HepG2 (cell line): ENCODE measurements around the gene TCN2. TPM values are rescaled to one million over a fixed set of nuclear protein-coding genes. Genes with fewer than 3 reads are reported as not detected.

Experiments
- ATAC-seq: fragments of 200-7000 bp; cut with Tn5 transposase; 3 replicates; pipeline ENCODE4 v1.9.1; 2020; ENCODE audit warnings: mild to moderate bottlenecking, moderate library complexity
- BruUV-seq: library from RNA; stranded (reverse); fragments of 400-500 nt; replicated peaks from 2 replicates; lab custom pipeline; 2021; lab: Mats Ljungman, UMichigan
- CTCF ChIA-PET: fragments of 300-600 bp; formaldehyde crosslinking; extraction: SDS; loops from one replicate; lab custom pipeline; 2021; ENCODE audit warnings: low total read pairs, inconsistent platforms, low intra/inter-chr PET ratio; lab: Yijun Ruan, JAX
- POLR2A ChIA-PET: fragments of 350-600 bp; sonication (Branson Sonifier 250); formaldehyde crosslinking; loops from one replicate; lab custom pipeline; 2020; ENCODE audit warnings: antibody characterized with exemption, inconsistent platforms; lab: Yijun Ruan, JAX
- DNase-seq: peaks from one replicate; pipeline ENCODE4 v3.0.0-alpha.2; 2015; ENCODE audit warnings: low spot score
- FAIRE-seq: peaks from 3 replicates; lab custom pipeline; 2011; peaks lifted over from hg19 to GRCh38; lab: Jason Lieb, UNC
- H2AFZ ChIP-seq: one replicate; pipeline ENCODE4 v1.6.1; 2011; ENCODE audit warnings: low read length, inconsistent platforms
- H3K27ac ChIP-seq: fragments of 300-600 bp; 3 replicates; pipeline ENCODE4 v1.8.0; 2011; ENCODE audit warnings: mixed run types, mild to moderate bottlenecking, mixed read lengths, low read length, inconsistent platforms; ENCODE audit not compliant: insufficient read depth; ENCODE audit errors: extremely low read length
- H3K27me3 ChIP-seq, 2 experiments: fragments of 200-600 bp in 1 of 2; 2 replicates in 1 of 2; 3 replicates in 1 of 2; pipeline versions ENCODE4 v1.6.0 to v1.8.0; 2011; ENCODE audit warnings: low read length in 2 of 2, mild to moderate bottlenecking in 2 of 2, moderate library complexity in 2 of 2, inconsistent platforms in 1 of 2; ENCODE audit not compliant: insufficient read depth in 2 of 2, control insufficient read depth in 1 of 2
- H3K36me3 ChIP-seq, 2 experiments: fragments of 200-600 bp in 1 of 2; replicated peaks in 1 of 2; 2 replicates in 1 of 2; 3 replicates in 1 of 2; pipeline versions ENCODE4 v1.5.1 to v1.8.0; 2011; ENCODE audit warnings: low read length in 2 of 2, inconsistent platforms in 1 of 2; ENCODE audit not compliant: insufficient read depth in 2 of 2, control insufficient read depth in 1 of 2
- H3K4me1 ChIP-seq: 2 replicates; pipeline ENCODE4 v1.5.1; 2012; ENCODE audit warnings: low read length, inconsistent platforms; ENCODE audit not compliant: insufficient read depth
- H3K4me2 ChIP-seq: 2 replicates; pipeline ENCODE4 v1.6.0; 2011; ENCODE audit warnings: low read depth, low read length, inconsistent platforms
- H3K4me3 ChIP-seq, 3 experiments: fragments of 200-600 bp in 1 of 3; sonication (generic), shearing (Covaris generic) in 1 of 3; replicated peaks in 1 of 3; 2 replicates each; pipeline ENCODE4 v1.5.1; 2011 to 2016; ENCODE audit warnings: low read length in 3 of 3, inconsistent platforms in 2 of 3, low read depth in 2 of 3, mild to moderate bottlenecking in 2 of 3, control low read depth in 1 of 3, mixed read lengths in 1 of 3; ENCODE audit not compliant: insufficient read depth in 1 of 3
- H3K79me2 ChIP-seq: one replicate; pipeline ENCODE4 v1.6.1; 2011; ENCODE audit warnings: low read length, inconsistent platforms; ENCODE audit not compliant: insufficient read depth
- H3K9ac ChIP-seq: 2 replicates; pipeline ENCODE4 v1.6.0; 2011; ENCODE audit warnings: mild to moderate bottlenecking, low read depth, low read length, inconsistent platforms; ENCODE audit not compliant: insufficient read depth
- H3K9me3 ChIP-seq: 2 replicates; pipeline ENCODE4 v1.5.1; 2012; ENCODE audit warnings: mild to moderate bottlenecking, low read length
- H4K20me1 ChIP-seq: 2 replicates; pipeline ENCODE4 v1.6.0; 2011; ENCODE audit warnings: inconsistent platforms, mild to moderate bottlenecking, low read length, moderate library complexity; ENCODE audit not compliant: insufficient read depth
- CHCHD3 ChIP-seq: sonication (generic); formaldehyde crosslinking; IDR thresholded peaks from 2 replicates; pipeline ENCODE4 v1.8.0; 2022; ENCODE audit warnings: mild to moderate bottlenecking, missing genetic modification reagents, moderate library complexity
- ETV6 ChIP-seq: sonication (generic); formaldehyde crosslinking; conservative IDR thresholded peaks from 2 replicates; pipeline ENCODE4 v1.4.0; 2020; ENCODE audit warnings: missing genetic modification reagents
- MIXL1 ChIP-seq: IDR thresholded peaks from 2 replicates; pipeline ENCODE4 v1.6.1; 2016
- NONO ChIP-seq, 2 experiments: fragments of 450-650 bp in 1 of 2; sonication (generic) in 1 of 2; formaldehyde crosslinking in 1 of 2; IDR thresholded peaks in 1 of 2; conservative IDR thresholded peaks in 1 of 2; 2 replicates each; pipeline versions ENCODE4 v1.6.1 to v1.8.0; 2017 to 2022; ENCODE audit warnings: mild to moderate bottlenecking in 1 of 2, missing genetic modification reagents in 1 of 2, moderate library complexity in 1 of 2
- POGZ ChIP-seq: sonication (generic); formaldehyde crosslinking; IDR thresholded peaks from 2 replicates; pipeline ENCODE4 v1.4.0; 2020; ENCODE audit warnings: mild to moderate bottlenecking, missing genetic modification reagents
- SMYD3 ChIP-seq: sonication (generic); formaldehyde crosslinking; IDR thresholded peaks from 2 replicates; pipeline ENCODE4 v1.8.1; 2023; ENCODE audit warnings: mild to moderate bottlenecking, missing genetic modification reagents
- ZNF230 ChIP-seq: sonication (generic); formaldehyde crosslinking; IDR thresholded peaks from 2 replicates; pipeline ENCODE4 v1.4.0; 2020; ENCODE audit warnings: mild to moderate bottlenecking, missing genetic modification reagents
- ZNF670 ChIP-seq: sonication (generic); formaldehyde crosslinking; IDR thresholded peaks from 2 replicates; pipeline ENCODE4 v1.8.0; 2022; ENCODE audit warnings: mild to moderate bottlenecking, missing genetic modification reagents, borderline replicate concordance
- ZNF7 ChIP-seq: IDR thresholded peaks from 2 replicates; pipeline ENCODE4 v1.6.1; 2016; ENCODE audit warnings: missing biosample characterization, missing genetic modification reagents
- ZNF782 ChIP-seq: sonication (generic); formaldehyde crosslinking; IDR thresholded peaks from 2 replicates; pipeline ENCODE4 v1.4.0; 2020; ENCODE audit warnings: missing genetic modification reagents, mild to moderate bottlenecking, borderline replicate concordance
- whole genome bisulfite sequencing: methylation state at CpG from one replicate; pipeline ENCODE4 v1.1.6; 2017; ENCODE audit warnings: low lambda C conversion rate; 5-methylcytosine and 5-hydroxymethylcytosine counted together
- in situ Hi-C: cut with HindIII; loops from 2 replicates; pipeline ENCODE4 v1.10.0; 2017; ENCODE audit warnings: low pct_unique_long_range_greater_than_20kb; ENCODE audit not compliant: extremely low pct_ligation_motif_present
- intact Hi-C: fragments of 100-400 bp; cut with micrococcal nuclease; formaldehyde crosslinking; loops from one replicate; pipeline ENCODE4 v1.10.0; 2022; ENCODE audit not compliant: unreplicated experiment
- polyA plus RNA-seq, 8 experiments: library from polyadenylated mRNA; depleted of rRNA in 3 of 8; stranded (reverse) in 7 of 8; unstranded in 1 of 8; fragments of >200 nt; fragmentation: Illumina TruSeq in 4 of 8; extraction: Trizol in 4 of 8; gene quantifications; 2 replicates each; pipeline versions ENCODE4 v1.2.1 to v1.2.3, GENCODE V29; 2011 to 2016; ENCODE audit warnings: low read depth in 4 of 8, missing spikeins in 1 of 8, mixed read lengths in 1 of 8; ENCODE audit not compliant: insufficient read depth in 1 of 8
- total RNA-seq, 5 experiments: library from RNA; depleted of rRNA; stranded (reverse); fragments of >200 nt; fragmentation: Illumina TruSeq; extraction: Trizol; gene quantifications; 2 replicates each; pipeline ENCODE4 v1.2.3, GENCODE V29; 2016; ENCODE audit warnings: low read depth in 1 of 5
- TF ChIP-seq, protein P1 (sequence below): sonication (generic); formaldehyde crosslinking; conservative IDR thresholded peaks from 2 replicates; pipeline ENCODE4 v1.8.0; 2022; ENCODE audit warnings: mild to moderate bottlenecking, moderate library complexity, missing genetic modification reagents
- TF ChIP-seq, protein P2 (sequence below): sonication (generic); formaldehyde crosslinking; IDR thresholded peaks from 2 replicates; pipeline ENCODE4 v1.5.1; 2020; ENCODE audit warnings: mild to moderate bottlenecking, missing genetic modification reagents
- TF ChIP-seq, protein P3 (sequence below): sonication (generic); formaldehyde crosslinking; IDR thresholded peaks from 2 replicates; pipeline ENCODE4 v1.8.1; 2023; ENCODE audit warnings: mild to moderate bottlenecking, missing genetic modification reagents

The TCN2 gene
- total and polyA plus RNA-seq, 2 of the 13 experiments (the other 11 are each of a cell fraction or from before 2014, with no cell fraction given), result 0.29 to 0.31 TPM

DNA sequence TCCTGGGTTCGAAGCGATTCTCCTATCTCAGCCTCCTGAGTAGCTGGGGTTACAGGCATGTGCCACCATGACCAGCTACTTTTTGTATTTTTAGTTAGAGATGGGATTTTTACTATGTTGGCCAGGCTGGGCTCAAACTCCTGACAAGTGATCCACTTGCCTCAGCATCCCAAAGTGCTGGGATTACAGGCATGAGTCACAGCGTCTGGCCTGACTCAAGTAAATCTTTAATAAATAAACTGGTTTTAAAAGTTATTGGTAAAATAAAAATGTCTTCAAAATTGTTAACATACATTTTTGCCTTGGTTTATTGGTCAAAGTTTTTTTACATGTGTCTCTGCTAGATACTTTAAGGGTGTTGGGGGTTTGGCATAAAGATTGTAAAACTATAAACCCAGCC, 8.0 kb upstream of the TCN2 start:
- no peaks in the 10 kb centered on the region for H3K79me2 ChIP-seq
- H3K36me3 ChIP-seq, result no peaks in the 10 kb centered on the region
- CTCF ChIA-PET, result no interaction called here
- peaks cover 0 to 3% of the 10 kb centered on the region in 2 experiments; a peak in 1 of 5 replicates for H3K27me3 ChIP-seq
- in situ Hi-C loops, result no loop called here
- H3K4me1 ChIP-seq, result peaks cover 11% of the 10 kb centered on the region
- DNase-seq (no peak), ATAC-seq (no peak), FAIRE-seq (no peak)
- H3K9ac ChIP-seq, result no peak overlapping the region
- WGBS, result 68% methylated on average over 3 of the region's 3 CpGs
- BruUV-seq, result no TSS peak
- no peak overlapping the region for H2AFZ ChIP-seq
- no peak overlapping the region for H3K4me3 ChIP-seq
- TF ChIP-seq NONO (IDR thresholded peaks at IDR 0.05) (no peak), NONO (CRISPR knock-in tag; conservative IDR thresholded peaks at IDR 0.05) (no peak), POGZ (CRISPR knock-in tag) (no peak)
- no peak overlapping the region for H3K4me2 ChIP-seq
- H3K27ac ChIP-seq, result no peak overlapping the region
- POLR2A ChIA-PET, result no interaction called here
- H3K9me3 ChIP-seq, result no peaks in the 10 kb centered on the region
- intact Hi-C loops, result no loop called here
- no peaks in the 10 kb centered on the region for H4K20me1 ChIP-seq

DNA sequence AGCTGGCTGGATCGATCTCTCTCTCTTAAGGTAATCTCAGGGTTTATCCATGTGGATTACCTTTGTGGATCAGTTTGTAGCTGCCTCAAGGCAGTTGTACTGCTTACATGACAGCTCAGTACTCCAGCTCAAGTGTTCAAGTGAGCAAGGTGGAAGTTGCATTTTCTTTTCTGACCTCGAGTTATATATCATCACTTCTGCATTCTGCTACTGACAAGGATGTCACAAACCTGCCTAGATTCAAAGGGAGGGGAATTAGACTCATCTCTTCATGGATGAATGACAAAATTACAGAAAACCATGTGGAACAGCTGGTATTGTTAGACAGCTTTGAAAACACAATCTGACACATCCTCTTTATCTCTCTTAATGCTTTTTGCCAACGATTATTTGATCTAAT, 6.1 kb upstream of the TCN2 start:
- no TSS peak for BruUV-seq
- in situ Hi-C loops, result no loop called here
- Histone ChIP-seq H3K9me3 (no peaks in the 10 kb centered on the region), H3K79me2 (no peaks in the 10 kb centered on the region), H3K27ac (no peak overlapping the region), H3K4me2 (no peak overlapping the region), H3K9ac (no peak overlapping the region), H3K4me1 (peaks cover 12% of the 10 kb centered on the region), H3K27me3 (peaks cover 0 to 3% of the 10 kb centered on the region in 2 experiments; a peak in 1 of 5 replicates), H2AFZ (no peak overlapping the region), H3K36me3 (no peaks in the 10 kb centered on the region), H3K4me3 (no peak overlapping the region), H4K20me1 (no peaks in the 10 kb centered on the region)
- ChIA-PET POLR2A (no interaction called here), CTCF (no interaction called here)
- 25% methylated on average over 3 of the region's 3 CpGs for WGBS
- DNase-seq (no peak), ATAC-seq (no peak), FAIRE-seq (no peak)
- intact Hi-C loops, result no loop called here
- no peak for TF ChIP-seq CHCHD3 (CRISPR knock-in tag)
- no peak for TF ChIP-seq ZNF782 (CRISPR knock-in tag)
- TF ChIP-seq ZNF7 (CRISPR knock-in tag), result no peak
- no peak for TF ChIP-seq MIXL1 (CRISPR knock-in tag)
- TF ChIP-seq ZNF670 (CRISPR knock-in tag), result no peak
- TF ChIP-seq SMYD3 (CRISPR knock-in tag), result no peak
- no peak for TF ChIP-seq ETV6 (CRISPR knock-in tag)
- no peak for TF ChIP-seq ZNF230
- TF ChIP-seq, protein P1, sequence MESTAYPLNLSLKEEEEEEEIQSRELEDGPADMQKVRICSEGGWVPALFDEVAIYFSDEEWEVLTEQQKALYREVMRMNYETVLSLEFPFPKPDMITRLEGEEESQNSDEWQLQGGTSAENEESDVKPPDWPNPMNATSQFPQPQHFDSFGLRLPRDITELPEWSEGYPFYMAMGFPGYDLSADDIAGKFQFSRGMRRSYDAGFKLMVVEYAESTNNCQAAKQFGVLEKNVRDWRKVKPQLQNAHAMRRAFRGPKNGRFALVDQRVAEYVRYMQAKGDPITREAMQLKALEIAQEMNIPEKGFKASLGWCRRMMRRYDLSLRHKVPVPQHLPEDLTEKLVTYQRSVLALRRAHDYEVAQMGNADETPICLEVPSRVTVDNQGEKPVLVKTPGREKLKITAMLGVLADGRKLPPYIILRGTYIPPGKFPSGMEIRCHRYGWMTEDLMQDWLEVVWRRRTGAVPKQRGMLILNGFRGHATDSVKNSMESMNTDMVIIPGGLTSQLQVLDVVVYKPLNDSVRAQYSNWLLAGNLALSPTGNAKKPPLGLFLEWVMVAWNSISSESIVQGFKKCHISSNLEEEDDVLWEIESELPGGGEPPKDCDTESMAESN (CRISPR knock-in tag), result no peak
- TF ChIP-seq, protein P2, sequence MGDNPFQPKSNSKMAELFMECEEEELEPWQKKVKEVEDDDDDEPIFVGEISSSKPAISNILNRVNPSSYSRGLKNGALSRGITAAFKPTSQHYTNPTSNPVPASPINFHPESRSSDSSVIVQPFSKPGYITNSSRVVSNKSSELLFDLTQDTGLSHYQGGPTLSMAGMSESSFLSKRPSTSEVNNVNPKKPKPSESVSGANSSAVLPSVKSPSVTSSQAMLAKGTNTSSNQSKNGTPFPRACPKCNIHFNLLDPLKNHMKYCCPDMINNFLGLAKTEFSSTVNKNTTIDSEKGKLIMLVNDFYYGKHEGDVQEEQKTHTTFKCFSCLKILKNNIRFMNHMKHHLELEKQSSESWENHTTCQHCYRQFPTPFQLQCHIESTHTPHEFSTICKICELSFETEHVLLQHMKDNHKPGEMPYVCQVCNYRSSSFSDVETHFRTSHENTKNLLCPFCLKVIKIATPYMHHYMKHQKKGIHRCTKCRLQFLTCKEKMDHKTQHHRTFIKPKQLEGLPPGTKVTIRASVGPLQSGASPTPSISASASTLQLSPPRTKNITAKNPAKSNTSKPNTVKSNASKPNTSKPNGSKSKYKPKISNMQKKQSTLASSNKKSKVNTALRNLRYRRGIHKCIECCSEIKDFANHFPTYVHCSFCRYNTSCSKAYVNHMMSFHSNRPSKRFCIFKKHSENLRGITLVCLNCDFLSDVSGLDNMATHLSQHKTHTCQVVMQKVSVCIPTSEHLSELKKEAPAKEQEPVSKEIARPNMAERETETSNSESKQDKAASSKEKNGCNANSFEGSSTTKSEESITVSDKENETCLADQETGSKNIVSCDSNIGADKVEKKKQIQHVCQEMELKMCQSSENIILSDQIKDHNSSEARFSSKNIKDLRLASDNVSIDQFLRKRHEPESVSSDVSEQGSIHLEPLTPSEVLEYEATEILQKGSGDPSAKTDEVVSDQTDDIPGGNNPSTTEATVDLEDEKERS (CRISPR knock-in tag), result no peak
- TF ChIP-seq, protein P3, sequence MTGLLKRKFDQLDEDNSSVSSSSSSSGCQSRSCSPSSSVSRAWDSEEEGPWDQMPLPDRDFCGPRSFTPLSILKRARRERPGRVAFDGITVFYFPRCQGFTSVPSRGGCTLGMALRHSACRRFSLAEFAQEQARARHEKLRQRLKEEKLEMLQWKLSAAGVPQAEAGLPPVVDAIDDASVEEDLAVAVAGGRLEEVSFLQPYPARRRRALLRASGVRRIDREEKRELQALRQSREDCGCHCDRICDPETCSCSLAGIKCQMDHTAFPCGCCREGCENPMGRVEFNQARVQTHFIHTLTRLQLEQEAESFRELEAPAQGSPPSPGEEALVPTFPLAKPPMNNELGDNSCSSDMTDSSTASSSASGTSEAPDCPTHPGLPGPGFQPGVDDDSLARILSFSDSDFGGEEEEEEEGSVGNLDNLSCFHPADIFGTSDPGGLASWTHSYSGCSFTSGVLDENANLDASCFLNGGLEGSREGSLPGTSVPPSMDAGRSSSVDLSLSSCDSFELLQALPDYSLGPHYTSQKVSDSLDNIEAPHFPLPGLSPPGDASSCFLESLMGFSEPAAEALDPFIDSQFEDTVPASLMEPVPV (CRISPR knock-in tag), result no peak
